Skeletal muscle satellite cell (primary cell): Measurements from ENCODE around the gene P4HA1.

ENCODE experiments used
- H3K27me3 ChIP-seq: 2 replicates; pipeline ENCODE4 v1.7.0; 2013; ENCODE audit warnings: low read length; ENCODE audit not compliant: control insufficient read depth, insufficient read depth
- H3K36me3 ChIP-seq: 2 replicates; pipeline ENCODE4 v1.7.0; 2013; ENCODE audit warnings: mild to moderate bottlenecking, control low read depth, low read length; ENCODE audit not compliant: insufficient read depth
- H3K4me1 ChIP-seq: 2 replicates; pipeline ENCODE4 v1.7.0; 2013; ENCODE audit warnings: low read length; ENCODE audit not compliant: control insufficient read depth, insufficient read depth
- H3K4me2 ChIP-seq: 2 replicates; pipeline ENCODE4 v1.7.0; 2013; ENCODE audit warnings: mild to moderate bottlenecking, low read length
- H3K4me3 ChIP-seq: 2 replicates; pipeline ENCODE4 v1.7.0; 2013; ENCODE audit warnings: low read length
- H3K9ac ChIP-seq: 2 replicates; pipeline ENCODE4 v1.7.0; 2013; ENCODE audit warnings: mild to moderate bottlenecking, low read depth, low read length, moderate library complexity
- H3K9me3 ChIP-seq: replicated peaks from 2 replicates; pipeline ENCODE4 v1.7.0; 2013; ENCODE audit warnings: mild to moderate bottlenecking, control low read depth, low read length

The P4HA1 gene

GRCh38 chr10:73061743-73062142, 34.9 kb downstream of the P4HA1 start:
- peak overlapping the region; percentile 14 for H3K9ac ChIP-seq
- H3K27me3 ChIP-seq, result no peaks in the 10 kb centered on the region
- H3K9me3 ChIP-seq, result no peaks in the 10 kb centered on the region
- peak overlapping the region; percentile 55 for H3K4me2 ChIP-seq
- H3K36me3 ChIP-seq, result peaks cover 45% of the 10 kb centered on the region
- H3K4me3 ChIP-seq, result no peak overlapping the region
- H3K4me1 ChIP-seq, result peaks cover 20% of the 10 kb centered on the region

- Histone ChIP-seq H3K4me2 (no peak overlapping the region), H3K9ac (no peak overlapping the region), H3K4me1 (peaks cover 20% of the 10 kb centered on the region), H3K4me3 (no peak overlapping the region), H3K9me3 (no peaks in the 10 kb centered on the region), H3K36me3 (peaks cover 41% of the 10 kb centered on the region), H3K27me3 (no peaks in the 10 kb centered on the region)
Observed at GRCh38 chr10:73060738-73061635, 35.7 kb downstream of the P4HA1 start.

GRCh38 chr10:73060173-73060572, 36.5 kb downstream of the P4HA1 start:
- Histone ChIP-seq H3K9me3 (no peaks in the 10 kb centered on the region), H3K4me2 (no peak overlapping the region), H3K4me1 (peaks cover 20% of the 10 kb centered on the region), H3K9ac (no peak overlapping the region), H3K27me3 (no peaks in the 10 kb centered on the region), H3K36me3 (peaks cover 37% of the 10 kb centered on the region), H3K4me3 (no peak overlapping the region)

- Histone ChIP-seq H3K4me2 (no peak overlapping the region), H3K9ac (no peak overlapping the region)
Observed at GRCh38 chr10:73058057-73058591, 38.5 kb downstream of the P4HA1 start.

GRCh38 chr10:73054286-73054685, 42.4 kb downstream of the P4HA1 start:
- no peak overlapping the region for H3K9ac ChIP-seq
- H3K4me1 ChIP-seq, result no peaks in the 10 kb centered on the region
- no peak overlapping the region for H3K4me2 ChIP-seq
- H3K9me3 ChIP-seq, result no peaks in the 10 kb centered on the region
- H3K27me3 ChIP-seq, result no peaks in the 10 kb centered on the region
- no peak overlapping the region for H3K4me3 ChIP-seq
- peaks cover 45% of the 10 kb centered on the region for H3K36me3 ChIP-seq

More at GRCh38 chr10:73058057-73058591, 38.5 kb downstream of the P4HA1 start:
- H3K27me3 ChIP-seq, result no peaks in the 10 kb centered on the region
- no peaks in the 10 kb centered on the region for H3K9me3 ChIP-seq
- no peak overlapping the region for H3K4me3 ChIP-seq
- peaks cover 37% of the 10 kb centered on the region for H3K36me3 ChIP-seq
- H3K4me1 ChIP-seq, result peaks cover 19% of the 10 kb centered on the region

GRCh38 chr10:73053275-73053674, 43.4 kb downstream of the P4HA1 start:
- Histone ChIP-seq H3K27me3 (no peaks in the 10 kb centered on the region), H3K4me3 (no peak overlapping the region), H3K4me2 (no peak overlapping the region), H3K36me3 (peaks cover 42% of the 10 kb centered on the region), H3K4me1 (no peaks in the 10 kb centered on the region), H3K9ac (no peak overlapping the region), H3K9me3 (no peaks in the 10 kb centered on the region)

- peaks cover 34% of the 10 kb centered on the region for H3K4me1 ChIP-seq
- peaks cover 33% of the 10 kb centered on the region for H3K36me3 ChIP-seq
- peak overlapping the region; percentile 19 for H3K4me3 ChIP-seq
- no peaks in the 10 kb centered on the region for H3K27me3 ChIP-seq
- peak overlapping the region; percentile 69 for H3K4me2 ChIP-seq
- H3K9ac ChIP-seq, result peak overlapping the region; percentile 72
- no peaks in the 10 kb centered on the region for H3K9me3 ChIP-seq
Observed at GRCh38 chr10:73044378-73045285, 52.0 kb downstream of the P4HA1 start.

GRCh38 chr10:73043766-73044377, 52.8 kb downstream of the P4HA1 start:
- H3K4me1 ChIP-seq, result peaks cover 39% of the 10 kb centered on the region
- H3K4me2 ChIP-seq, result peak overlapping the region; percentile 60
- no peaks in the 10 kb centered on the region for H3K27me3 ChIP-seq
- H3K9me3 ChIP-seq, result no peaks in the 10 kb centered on the region
- peak overlapping the region; percentile 44 for H3K4me3 ChIP-seq
- H3K36me3 ChIP-seq, result peaks cover 32% of the 10 kb centered on the region
- H3K9ac ChIP-seq, result peak overlapping the region; percentile 72

GRCh38 chr10:73043319-73043718, 53.3 kb downstream of the P4HA1 start:
- Histone ChIP-seq H3K9ac (peak overlapping the region; percentile 72), H3K4me2 (peak overlapping the region; percentile 60), H3K27me3 (no peaks in the 10 kb centered on the region), H3K36me3 (peaks cover 32% of the 10 kb centered on the region), H3K9me3 (no peaks in the 10 kb centered on the region), H3K4me1 (peaks cover 39% of the 10 kb centered on the region), H3K4me3 (no peak overlapping the region)

- Histone ChIP-seq H3K36me3 (peaks cover 31% of the 10 kb centered on the region), H3K4me3 (no peak overlapping the region), H3K4me2 (no peak overlapping the region), H3K27me3 (no peaks in the 10 kb centered on the region), H3K4me1 (peaks cover 39% of the 10 kb centered on the region), H3K9me3 (no peaks in the 10 kb centered on the region), H3K9ac (no peak overlapping the region)
Observed at GRCh38 chr10:73042130-73042529, 54.5 kb downstream of the P4HA1 start.

- Histone ChIP-seq H3K9ac (peak overlapping the region; percentile 80), H3K9me3 (no peaks in the 10 kb centered on the region), H3K36me3 (peaks cover 24% of the 10 kb centered on the region), H3K27me3 (no peaks in the 10 kb centered on the region), H3K4me3 (no peak overlapping the region), H3K4me2 (peak overlapping the region; percentile 39), H3K4me1 (peaks cover 28% of the 10 kb centered on the region)
Observed at GRCh38 chr10:73039635-73040034, 57.0 kb downstream of the P4HA1 start.
